ENCODE results near the gene TPCN2. TPM values are rescaled to one million over a fixed set of nuclear protein-coding genes. Genes with fewer than 3 reads are reported as not detected.
A peak's percentile ranks its signal among the peaks of the same experiment; 100 is the strongest.

Gene TPCN2
- total RNA-seq, 3 donors from 2014 or later: 19.5 to 37.4 (median 20.7) TPM

DNA sequence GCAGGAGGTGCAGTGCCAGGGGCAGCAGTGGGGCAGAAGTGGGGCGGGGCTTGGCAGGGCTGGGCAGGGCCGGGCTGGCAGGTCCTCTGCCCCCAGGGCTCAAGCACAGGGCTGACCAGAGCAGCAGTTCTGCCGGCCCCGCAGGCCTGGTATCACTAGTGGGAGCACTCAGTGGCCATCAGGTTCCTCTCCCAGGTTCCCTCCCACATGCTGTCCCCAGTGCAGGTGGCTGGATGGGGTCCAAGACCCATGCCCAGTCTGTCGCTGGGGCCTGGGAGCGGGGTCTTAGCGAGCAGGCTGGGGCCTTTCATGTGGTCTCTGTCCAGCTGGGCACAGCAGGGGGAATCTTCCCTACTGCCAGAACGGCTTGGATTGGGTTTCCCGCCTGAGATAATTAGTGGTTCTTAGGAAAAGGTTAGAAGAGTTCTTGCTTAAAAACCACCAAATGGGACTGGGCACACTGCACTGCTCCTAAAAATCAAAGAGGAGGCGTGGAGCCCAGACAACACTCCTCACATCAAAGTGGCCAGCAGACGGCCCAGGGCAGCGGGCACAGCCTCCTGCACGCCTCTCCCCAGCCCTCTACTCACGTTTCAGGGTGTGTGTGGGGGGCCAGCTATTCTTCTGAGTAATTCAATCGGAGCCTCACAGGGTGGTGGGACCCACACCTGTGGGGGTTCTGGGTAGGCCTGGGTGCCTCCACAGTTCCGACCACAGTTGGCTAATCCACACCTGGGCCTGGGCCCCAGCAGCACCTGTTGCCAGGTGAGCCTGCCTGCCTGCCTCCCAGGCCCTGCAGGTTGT lies 45.6 kb downstream of the TPCN2 start:
- H3K4me3 ChIP-seq: no peak overlapping the region
- TF ChIP-seq CTCF (IDR thresholded peaks at IDR 0.05): no peak
- ATAC-seq (peak; percentile 16), DNase-seq (no peak)
- intact Hi-C loops (cut with DNase I, micrococcal nuclease): no loop called here
- H3K9me3 ChIP-seq: no peaks in the 10 kb centered on the region
- no peaks in the 10 kb centered on the region for H3K4me1 ChIP-seq (ENCODE audit: low read depth)
- no peaks in the 10 kb centered on the region for H3K36me3 ChIP-seq (ENCODE audit: low read depth)

DNA sequence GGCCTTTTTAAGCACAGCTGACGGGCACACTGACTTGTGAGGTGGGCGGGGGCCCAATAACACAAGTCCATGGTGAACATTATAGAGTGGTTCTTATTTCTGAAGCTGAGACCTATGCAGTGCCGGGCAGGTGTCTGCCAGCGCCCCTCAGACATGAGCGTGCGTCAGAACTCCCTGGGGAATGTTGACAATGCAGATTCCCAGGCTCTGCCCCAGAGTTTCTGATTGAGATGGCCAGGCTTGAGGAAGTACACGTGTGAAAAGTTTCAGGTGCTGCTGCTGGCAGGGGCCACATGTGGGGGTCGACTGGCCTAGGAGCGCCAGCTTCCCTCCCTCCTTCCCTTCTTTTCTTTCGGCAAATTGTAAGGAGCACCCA lies 46.2 kb downstream of the TPCN2 start:
- no peak overlapping the region for H3K4me3 ChIP-seq
- H3K36me3 ChIP-seq (ENCODE audit: low read depth): no peaks in the 10 kb centered on the region
- no peaks in the 10 kb centered on the region for H3K9me3 ChIP-seq
- no peaks in the 10 kb centered on the region for H3K4me1 ChIP-seq (ENCODE audit: low read depth)
- TF ChIP-seq CTCF (IDR thresholded peaks at IDR 0.05): no peak
- DNase-seq: no peak
- ATAC-seq: no peak
- intact Hi-C loops (cut with DNase I, micrococcal nuclease): no loop called here

DNA sequence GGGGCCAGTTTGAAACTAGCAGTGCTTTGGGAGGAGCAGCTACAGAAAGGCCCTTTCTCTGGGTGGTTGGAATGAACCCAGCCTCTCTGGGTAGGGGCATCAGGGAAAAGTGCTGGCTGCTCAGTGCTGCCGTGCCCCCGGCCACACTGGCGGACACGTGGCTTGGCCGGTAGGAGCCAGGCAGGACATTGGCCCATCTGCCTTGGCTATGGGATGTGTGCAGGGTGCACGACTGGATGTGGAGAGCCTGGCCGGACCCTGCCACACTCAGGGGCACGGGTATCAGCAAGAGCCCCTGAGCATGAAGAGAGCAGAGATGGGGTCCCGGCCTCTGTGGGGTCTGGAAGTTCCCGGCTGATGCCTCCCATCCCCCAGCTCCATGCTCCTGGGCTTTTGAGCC lies 46.6 kb downstream of the TPCN2 start:
- no peak for TF ChIP-seq CTCF (IDR thresholded peaks at IDR 0.05)
- Histone ChIP-seq H3K36me3 (ENCODE audit: low read depth) (no peaks in the 10 kb centered on the region), H3K9me3 (no peaks in the 10 kb centered on the region), H3K4me3 (no peak overlapping the region), H3K4me1 (ENCODE audit: low read depth) (no peaks in the 10 kb centered on the region)
- DNase-seq (no peak), ATAC-seq (no peak)
- intact Hi-C loops (cut with DNase I, micrococcal nuclease): no loop called here

GRCh38 chr11:69096473-69096872 lies 47.7 kb downstream of the TPCN2 start:
- no peak overlapping the region for H3K4me3 ChIP-seq
- ATAC-seq (no peak), DNase-seq (no peak)
- intact Hi-C loops (cut with DNase I, micrococcal nuclease): no loop called here
- TF ChIP-seq CTCF (IDR thresholded peaks at IDR 0.05): no peak
- H3K9me3 ChIP-seq: no peaks in the 10 kb centered on the region
- no peaks in the 10 kb centered on the region for H3K4me1 ChIP-seq (ENCODE audit: low read depth)
- H3K36me3 ChIP-seq (ENCODE audit: low read depth): no peaks in the 10 kb centered on the region

DNA sequence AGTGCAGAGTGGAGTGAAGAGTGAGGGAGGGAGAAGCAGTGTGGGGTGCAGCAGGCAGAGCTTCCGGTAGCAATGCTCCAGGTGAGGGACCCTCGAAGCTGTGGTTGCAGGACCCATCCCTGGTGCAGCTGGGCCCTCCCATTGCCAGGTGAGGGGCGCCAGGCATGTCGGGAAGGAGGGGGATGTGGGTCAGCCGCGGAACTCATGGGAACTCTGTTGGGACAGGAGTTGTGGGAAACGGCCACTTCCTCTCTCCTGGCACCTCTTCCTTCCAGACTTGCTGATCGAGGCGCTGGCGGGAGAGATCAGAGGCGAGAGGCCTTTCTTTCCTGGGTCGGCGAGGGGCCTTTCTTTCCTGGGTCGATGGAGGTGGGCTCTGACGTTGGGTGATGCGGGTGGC lies 48.5 kb downstream of the TPCN2 start:
- Histone ChIP-seq H3K4me1 (ENCODE audit: low read depth) (no peaks in the 10 kb centered on the region), H3K36me3 (ENCODE audit: low read depth) (no peaks in the 10 kb centered on the region), H3K4me3 (no peak overlapping the region), H3K9me3 (no peaks in the 10 kb centered on the region)
- intact Hi-C loops (cut with DNase I, micrococcal nuclease): no loop called here
- no peak for DNase-seq
- TF ChIP-seq CTCF (IDR thresholded peaks at IDR 0.05): no peak
- ATAC-seq: no peak

Data from mucosa of descending colon (tissue), 3 donors.